ENCODE measurements around the gene ADAM15. TPM values are rescaled to one million over a fixed set of nuclear protein-coding genes. Genes with fewer than 3 reads are reported as not detected.

The ADAM15 gene
- polyA plus RNA-seq, 1 donor = 38.6 TPM

- DNase-seq = no peak
- Histone ChIP-seq H3K36me3 (ENCODE audit: control insufficient read depth, insufficient read depth, low read length) (peaks cover 23% of the 10 kb centered on the region), H3K27me3 (ENCODE audit: control insufficient read depth, insufficient read depth, low read length) (no peaks in the 10 kb centered on the region), H3K4me3 (ENCODE audit: low read length) (no peak overlapping the region), H3K4me1 (ENCODE audit: control insufficient read depth, insufficient read depth, low read length) (peaks cover 26% of the 10 kb centered on the region), H3K27ac (ENCODE audit: low read length) (no peak overlapping the region), H3K9me3 (ENCODE audit: control insufficient read depth, low read depth, low read length) (no peaks in the 10 kb centered on the region)
- 97% methylated on average over 5 of the region's 11 CpGs for WGBS (ENCODE audit: insufficient coverage, low lambda C conversion rate)
These were observed 31.5 kb upstream of the ADAM15 start for GRCh38 chr1:155019377-155020245.

GRCh38 chr1:155022136-155022926 lies 28.8 kb upstream of the ADAM15 start:
- no peaks in the 10 kb centered on the region for H3K36me3 ChIP-seq (ENCODE audit: control insufficient read depth, insufficient read depth, low read length)
- 100% methylated on average over 3 of the region's 8 CpGs for WGBS (ENCODE audit: insufficient coverage, low lambda C conversion rate)
- no peaks in the 10 kb centered on the region for H3K27me3 ChIP-seq (ENCODE audit: control insufficient read depth, insufficient read depth, low read length)
- no peak for DNase-seq
- no peak overlapping the region for H3K27ac ChIP-seq (ENCODE audit: low read length)
- H3K9me3 ChIP-seq (ENCODE audit: control insufficient read depth, low read depth, low read length) = no peaks in the 10 kb centered on the region
- no peak overlapping the region for H3K4me3 ChIP-seq (ENCODE audit: low read length)
- H3K4me1 ChIP-seq (ENCODE audit: control insufficient read depth, insufficient read depth, low read length) = peaks cover 16% of the 10 kb centered on the region

DNA sequence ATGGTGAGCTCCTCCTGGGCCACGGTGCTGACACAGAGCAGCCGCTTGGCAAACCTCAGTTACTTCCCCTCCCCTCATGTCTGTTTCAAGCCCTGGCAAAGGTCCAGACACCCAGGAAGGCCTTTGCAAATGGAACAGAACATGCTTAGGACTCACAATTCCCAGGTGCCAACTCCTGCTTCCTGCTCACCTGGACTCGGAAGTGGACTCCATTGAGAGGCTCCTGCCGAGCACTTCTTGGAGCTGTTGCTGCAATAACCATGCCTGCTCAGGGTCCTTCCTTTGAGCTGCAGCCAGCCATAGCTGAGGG lies 28.2 kb upstream of the ADAM15 start:
- Histone ChIP-seq H3K36me3 (ENCODE audit: control insufficient read depth, insufficient read depth, low read length) (no peaks in the 10 kb centered on the region), H3K4me1 (ENCODE audit: control insufficient read depth, insufficient read depth, low read length) (peaks cover 12% of the 10 kb centered on the region), H3K9me3 (ENCODE audit: control insufficient read depth, low read depth, low read length) (no peaks in the 10 kb centered on the region), H3K4me3 (ENCODE audit: low read length) (no peak overlapping the region), H3K27me3 (ENCODE audit: control insufficient read depth, insufficient read depth, low read length) (no peaks in the 10 kb centered on the region), H3K27ac (ENCODE audit: low read length) (no peak overlapping the region)
- DNase-seq = no peak
- WGBS (ENCODE audit: insufficient coverage, low lambda C conversion rate) = no CpG with 5 or more reads among the region's 4 CpGs

- WGBS (ENCODE audit: insufficient coverage, low lambda C conversion rate) = 64% methylated on average over 2 of the region's 5 CpGs
- no peaks in the 10 kb centered on the region for H3K9me3 ChIP-seq (ENCODE audit: control insufficient read depth, low read depth, low read length)
- peaks cover 6% of the 10 kb centered on the region for H3K4me1 ChIP-seq (ENCODE audit: control insufficient read depth, insufficient read depth, low read length)
- DNase-seq = no peak
- no peak overlapping the region for H3K27ac ChIP-seq (ENCODE audit: low read length)
- H3K36me3 ChIP-seq (ENCODE audit: control insufficient read depth, insufficient read depth, low read length) = no peaks in the 10 kb centered on the region
- no peak overlapping the region for H3K4me3 ChIP-seq (ENCODE audit: low read length)
- no peaks in the 10 kb centered on the region for H3K27me3 ChIP-seq (ENCODE audit: control insufficient read depth, insufficient read depth, low read length)
These were observed 27.5 kb upstream of the ADAM15 start for GRCh38 chr1:155023627-155024026.

DNA sequence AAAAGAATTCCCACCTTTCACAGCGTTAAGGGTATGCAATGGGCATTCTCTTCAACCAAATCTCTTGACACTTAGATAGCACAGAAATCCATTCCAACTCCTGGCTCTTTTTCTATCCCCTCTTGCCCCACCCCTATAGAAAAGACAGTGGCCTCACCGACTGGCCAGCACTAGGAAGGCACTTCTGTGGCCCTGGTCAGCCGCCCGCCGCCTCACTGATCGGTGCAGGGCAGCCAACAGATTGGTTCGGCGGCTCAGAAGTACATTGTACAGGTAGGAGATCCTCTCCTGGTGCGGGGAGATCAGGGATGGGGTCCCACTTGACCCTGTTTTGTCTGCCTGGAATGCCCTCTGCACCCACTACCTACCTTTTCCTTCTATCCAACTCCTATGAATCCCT lies 26.8 kb upstream of the ADAM15 start:
- WGBS (ENCODE audit: insufficient coverage, low lambda C conversion rate) = 100% methylated on average over 1 of the region's 9 CpGs
- DNase-seq = no peak
- Histone ChIP-seq H3K4me1 (ENCODE audit: control insufficient read depth, insufficient read depth, low read length) (no peaks in the 10 kb centered on the region), H3K27ac (ENCODE audit: low read length) (no peak overlapping the region), H3K36me3 (ENCODE audit: control insufficient read depth, insufficient read depth, low read length) (no peaks in the 10 kb centered on the region), H3K4me3 (ENCODE audit: low read length) (no peak overlapping the region), H3K9me3 (ENCODE audit: control insufficient read depth, low read depth, low read length) (no peaks in the 10 kb centered on the region), H3K27me3 (ENCODE audit: control insufficient read depth, insufficient read depth, low read length) (no peaks in the 10 kb centered on the region)

- no peaks in the 10 kb centered on the region for H3K36me3 ChIP-seq (ENCODE audit: control insufficient read depth, insufficient read depth, low read length)
- H3K9me3 ChIP-seq (ENCODE audit: control insufficient read depth, low read depth, low read length) = no peaks in the 10 kb centered on the region
- H3K27ac ChIP-seq (ENCODE audit: low read length) = no peak overlapping the region
- no peaks in the 10 kb centered on the region for H3K27me3 ChIP-seq (ENCODE audit: control insufficient read depth, insufficient read depth, low read length)
- DNase-seq = no peak
- H3K4me3 ChIP-seq (ENCODE audit: low read length) = no peak overlapping the region
- no peaks in the 10 kb centered on the region for H3K4me1 ChIP-seq (ENCODE audit: control insufficient read depth, insufficient read depth, low read length)
- no CpG with 5 or more reads among the region's 9 CpGs for WGBS (ENCODE audit: insufficient coverage, low lambda C conversion rate)
These were observed 25.0 kb upstream of the ADAM15 start for GRCh38 chr1:155026154-155026553.

- no peak for DNase-seq
These were observed 24.5 kb upstream of the ADAM15 start for GRCh38 chr1:155026588-155026987.

DNA sequence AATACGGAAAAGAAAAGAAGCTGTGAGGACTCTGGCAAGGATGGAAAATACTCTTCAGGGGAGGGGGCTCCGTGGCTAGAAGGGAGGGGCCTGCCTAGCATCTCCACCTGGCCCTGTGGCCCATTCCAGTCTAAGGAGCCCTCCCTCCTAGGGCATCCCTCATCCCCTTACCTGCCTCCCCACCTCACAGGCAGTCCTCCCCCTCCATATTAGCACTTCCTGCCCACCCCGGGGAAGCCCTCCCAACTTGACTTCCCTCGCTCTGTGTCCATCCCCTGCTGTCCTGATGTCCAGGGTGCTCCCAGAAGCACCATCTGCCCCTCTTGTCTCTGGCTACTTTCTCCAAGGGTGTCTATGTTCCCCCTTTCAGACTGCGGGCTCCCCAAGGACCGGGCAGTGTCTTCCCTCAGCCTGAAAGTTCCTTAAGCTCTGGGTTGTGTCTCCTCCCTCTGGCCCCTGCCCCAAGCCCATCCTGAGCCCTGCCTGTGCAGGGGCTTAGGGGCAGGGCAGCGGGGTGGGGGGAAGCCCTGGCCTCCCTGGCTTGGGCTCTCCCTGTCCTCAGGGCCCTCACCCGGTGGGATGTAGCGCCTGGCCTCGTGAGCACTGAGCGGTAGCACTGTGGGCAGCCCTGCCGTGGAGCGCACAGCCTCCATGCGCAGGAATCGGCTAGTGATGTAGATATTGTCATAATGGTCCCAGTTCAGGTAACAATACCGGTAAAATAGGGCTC lies 21.4 kb upstream of the ADAM15 start:
- WGBS (ENCODE audit: insufficient coverage, low lambda C conversion rate) = no CpG with 5 or more reads among the region's 16 CpGs

More at GRCh38 chr1:155026588-155026987, 24.5 kb upstream of the ADAM15 start:
- H3K27ac ChIP-seq (ENCODE audit: low read length) = no peak overlapping the region
- no CpG with 5 or more reads among the region's 6 CpGs for WGBS (ENCODE audit: insufficient coverage, low lambda C conversion rate)
- no peak overlapping the region for H3K4me3 ChIP-seq (ENCODE audit: low read length)
- H3K27me3 ChIP-seq (ENCODE audit: control insufficient read depth, insufficient read depth, low read length) = no peaks in the 10 kb centered on the region
- H3K4me1 ChIP-seq (ENCODE audit: control insufficient read depth, insufficient read depth, low read length) = no peaks in the 10 kb centered on the region
- no peaks in the 10 kb centered on the region for H3K36me3 ChIP-seq (ENCODE audit: control insufficient read depth, insufficient read depth, low read length)
- H3K9me3 ChIP-seq (ENCODE audit: control insufficient read depth, low read depth, low read length) = no peaks in the 10 kb centered on the region

GRCh38 chr1:155030243-155030795 lies 20.8 kb upstream of the ADAM15 start:
- no CpG with 5 or more reads among the region's 15 CpGs for WGBS (ENCODE audit: insufficient coverage, low lambda C conversion rate)
- Histone ChIP-seq H3K4me3 (ENCODE audit: low read length) (no peak overlapping the region), H3K27ac (ENCODE audit: low read length) (no peak overlapping the region), H3K36me3 (ENCODE audit: control insufficient read depth, insufficient read depth, low read length) (no peaks in the 10 kb centered on the region), H3K9me3 (ENCODE audit: control insufficient read depth, low read depth, low read length) (no peaks in the 10 kb centered on the region), H3K27me3 (ENCODE audit: control insufficient read depth, insufficient read depth, low read length) (no peaks in the 10 kb centered on the region), H3K4me1 (ENCODE audit: control insufficient read depth, insufficient read depth, low read length) (no peaks in the 10 kb centered on the region)
- no peak for DNase-seq

More for the DNA sequence above, 21.4 kb upstream of the ADAM15 start:
- H3K9me3 ChIP-seq (ENCODE audit: control insufficient read depth, low read depth, low read length) = no peaks in the 10 kb centered on the region
- no peak overlapping the region for H3K27ac ChIP-seq (ENCODE audit: low read length)
- no peaks in the 10 kb centered on the region for H3K27me3 ChIP-seq (ENCODE audit: control insufficient read depth, insufficient read depth, low read length)
- DNase-seq = no peak
- no peaks in the 10 kb centered on the region for H3K4me1 ChIP-seq (ENCODE audit: control insufficient read depth, insufficient read depth, low read length)
- H3K4me3 ChIP-seq (ENCODE audit: low read length) = no peak overlapping the region
- H3K36me3 ChIP-seq (ENCODE audit: control insufficient read depth, insufficient read depth, low read length) = no peaks in the 10 kb centered on the region

GRCh38 chr1:155030899-155031298 lies 20.2 kb upstream of the ADAM15 start:
- H3K9me3 ChIP-seq (ENCODE audit: control insufficient read depth, low read depth, low read length) = no peaks in the 10 kb centered on the region
- H3K36me3 ChIP-seq (ENCODE audit: control insufficient read depth, insufficient read depth, low read length) = no peaks in the 10 kb centered on the region
- no peaks in the 10 kb centered on the region for H3K27me3 ChIP-seq (ENCODE audit: control insufficient read depth, insufficient read depth, low read length)
- H3K4me3 ChIP-seq (ENCODE audit: low read length) = no peak overlapping the region
- no CpG with 5 or more reads among the region's 11 CpGs for WGBS (ENCODE audit: insufficient coverage, low lambda C conversion rate)
- DNase-seq = no peak
- H3K27ac ChIP-seq (ENCODE audit: low read length) = no peak overlapping the region
- no peaks in the 10 kb centered on the region for H3K4me1 ChIP-seq (ENCODE audit: control insufficient read depth, insufficient read depth, low read length)
